Peyer's patch (tissue), 4 donors: ENCODE measurements around the gene LRIG1.

Experiments
- POLR2A ChIP-seq, 2 donors: fragments of 450-650 bp; IDR thresholded peaks; one replicate each; pipeline ENCODE4 v1.5.1; 2017; ENCODE audit warnings: antibody characterized with exemption in 2 of 2, mild to moderate bottlenecking in 2 of 2, moderate library complexity in 2 of 2
- TF ChIP-seq, protein P1 (sequence below), 6 experiments: fragments of 450-650 bp in 4 of 6; fragments of 200-600 bp in 2 of 6; sonication (generic) in 1 of 6; IDR thresholded peaks; one replicate each; pipeline ENCODE4 v1.5.1; 2017 to 2019; ENCODE audit warnings: antibody characterized with exemption in 6 of 6, mild to moderate bottlenecking in 3 of 6, moderate library complexity in 1 of 6

DNA sequence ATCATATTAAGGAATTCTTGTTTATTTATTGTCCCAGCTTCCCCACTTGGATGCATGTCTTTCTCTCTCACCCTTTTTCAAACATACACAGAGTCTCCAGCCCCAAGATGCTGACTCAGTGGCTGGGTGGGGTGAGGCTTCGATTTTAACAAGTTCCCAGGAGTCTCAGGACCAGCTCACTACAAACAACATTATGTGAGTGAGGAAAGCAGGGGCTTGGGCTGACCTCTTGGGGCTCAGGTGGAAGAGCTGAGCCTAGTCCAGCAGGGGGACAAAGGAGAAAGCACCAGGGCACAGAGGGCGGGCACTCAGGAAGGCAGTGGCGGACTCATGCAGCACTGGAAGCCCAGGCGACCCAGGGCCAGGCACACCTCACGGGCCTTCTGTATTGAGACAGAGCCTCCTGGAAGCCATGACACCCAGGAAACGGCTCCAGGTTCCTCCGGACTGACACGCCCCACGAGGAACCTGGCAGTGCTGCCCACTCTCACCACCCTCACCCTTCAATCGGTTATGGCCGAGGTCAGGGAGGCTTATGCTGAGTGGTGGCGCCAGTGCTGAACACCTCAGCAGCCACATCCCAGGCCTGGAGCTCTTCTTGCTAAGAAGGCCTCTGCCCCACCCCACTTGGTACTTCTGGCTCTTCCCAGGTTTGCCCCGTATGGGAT lies 97.4 kb downstream of the LRIG1 start:
- TF ChIP-seq, protein P1, sequence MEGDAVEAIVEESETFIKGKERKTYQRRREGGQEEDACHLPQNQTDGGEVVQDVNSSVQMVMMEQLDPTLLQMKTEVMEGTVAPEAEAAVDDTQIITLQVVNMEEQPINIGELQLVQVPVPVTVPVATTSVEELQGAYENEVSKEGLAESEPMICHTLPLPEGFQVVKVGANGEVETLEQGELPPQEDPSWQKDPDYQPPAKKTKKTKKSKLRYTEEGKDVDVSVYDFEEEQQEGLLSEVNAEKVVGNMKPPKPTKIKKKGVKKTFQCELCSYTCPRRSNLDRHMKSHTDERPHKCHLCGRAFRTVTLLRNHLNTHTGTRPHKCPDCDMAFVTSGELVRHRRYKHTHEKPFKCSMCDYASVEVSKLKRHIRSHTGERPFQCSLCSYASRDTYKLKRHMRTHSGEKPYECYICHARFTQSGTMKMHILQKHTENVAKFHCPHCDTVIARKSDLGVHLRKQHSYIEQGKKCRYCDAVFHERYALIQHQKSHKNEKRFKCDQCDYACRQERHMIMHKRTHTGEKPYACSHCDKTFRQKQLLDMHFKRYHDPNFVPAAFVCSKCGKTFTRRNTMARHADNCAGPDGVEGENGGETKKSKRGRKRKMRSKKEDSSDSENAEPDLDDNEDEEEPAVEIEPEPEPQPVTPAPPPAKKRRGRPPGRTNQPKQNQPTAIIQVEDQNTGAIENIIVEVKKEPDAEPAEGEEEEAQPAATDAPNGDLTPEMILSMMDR (IDR thresholded peaks at IDR 0.05) = no peak
- TF ChIP-seq POLR2A (IDR thresholded peaks at IDR 0.05) = no peak
